Mucosa of rectum (tissue), 2 donors: ENCODE measurements around the gene WTAP.

ENCODE experiments used
- H3K27ac ChIP-seq, 2 donors: one replicate each; pipeline ENCODE4 v1.7.0; 2013; ENCODE audit warnings: inconsistent platforms in 2 of 2, low read depth in 2 of 2, low read length in 2 of 2
- H3K27me3 ChIP-seq, 2 donors: one replicate each; pipeline ENCODE4 v1.7.0; 2013; ENCODE audit warnings: low read length in 2 of 2; ENCODE audit not compliant: control insufficient read depth in 2 of 2, insufficient read depth in 2 of 2
- H3K36me3 ChIP-seq, 2 donors: one replicate each; pipeline ENCODE4 v1.7.0; 2013; ENCODE audit warnings: low read length in 2 of 2; ENCODE audit not compliant: control insufficient read depth in 2 of 2, insufficient read depth in 2 of 2
- H3K4me1 ChIP-seq, 2 donors: one replicate each; pipeline ENCODE4 v1.7.0; 2013; ENCODE audit warnings: low read length in 2 of 2, mild to moderate bottlenecking in 1 of 2; ENCODE audit not compliant: control insufficient read depth in 2 of 2, insufficient read depth in 2 of 2
- H3K4me3 ChIP-seq, 2 donors: one replicate each; pipeline ENCODE4 v1.7.0; 2013; ENCODE audit warnings: low read length in 2 of 2
- H3K9ac ChIP-seq, 2 donors: one replicate each; pipeline ENCODE4 v1.7.0; 2013; ENCODE audit warnings: low read length in 2 of 2, low read depth in 1 of 2, mild to moderate bottlenecking in 1 of 2
- H3K9me3 ChIP-seq, 2 donors: one replicate each; pipeline ENCODE4 v1.7.0; 2013; ENCODE audit warnings: low read length in 2 of 2; ENCODE audit not compliant: control insufficient read depth in 2 of 2
- donor health status: healthy.
- donor health status: Normal muscosa, but diverticular disease.

Gene WTAP

GRCh38 chr6:159800141-159800865, 73.0 kb downstream of the WTAP start, which contains the start of gene PNLDC1:
PNLDC1 (plus strand) TSS chr6:159800276; CDS start chr6:159800308, 32 bp downstream.
- H3K4me1 ChIP-seq, result peaks cover 2 to 3% of the 10 kb centered on the region in 2 donors
- H3K9me3 ChIP-seq, result no peaks in the 10 kb centered on the region
- H3K27ac ChIP-seq, result no peak within 1 kb of the TSS
- H3K27me3 ChIP-seq, result no peaks in the 10 kb centered on the region
- H3K4me3 ChIP-seq, result no peak within 1 kb of the TSS
- no peak within 1 kb of the TSS for H3K9ac ChIP-seq
- H3K36me3 ChIP-seq, result peaks cover 19 to 35% of the 10 kb centered on the region in 2 donors

- Histone ChIP-seq H3K4me1 (peaks cover 2 to 4% of the 10 kb centered on the region in 2 donors), H3K9me3 (no peaks in the 10 kb centered on the region), H3K27me3 (no peaks in the 10 kb centered on the region), H3K9ac (no peak overlapping the region), H3K27ac (no peak overlapping the region), H3K36me3 (peaks cover 16 to 25% of the 10 kb centered on the region in 2 donors), H3K4me3 (no peak overlapping the region)
Measured at GRCh38 chr6:159801935-159802334, 74.6 kb downstream of the WTAP start.

GRCh38 chr6:159804504-159804903, 77.2 kb downstream of the WTAP start:
- H3K9me3 ChIP-seq, result no peaks in the 10 kb centered on the region
- H3K27ac ChIP-seq, result no peak overlapping the region
- peaks cover 2 to 8% of the 10 kb centered on the region in 2 donors for H3K4me1 ChIP-seq
- H3K27me3 ChIP-seq, result no peaks in the 10 kb centered on the region
- H3K4me3 ChIP-seq, result no peak overlapping the region
- H3K36me3 ChIP-seq, result peaks cover 0 to 3% of the 10 kb centered on the region in 2 donors
- no peak overlapping the region for H3K9ac ChIP-seq

DNA sequence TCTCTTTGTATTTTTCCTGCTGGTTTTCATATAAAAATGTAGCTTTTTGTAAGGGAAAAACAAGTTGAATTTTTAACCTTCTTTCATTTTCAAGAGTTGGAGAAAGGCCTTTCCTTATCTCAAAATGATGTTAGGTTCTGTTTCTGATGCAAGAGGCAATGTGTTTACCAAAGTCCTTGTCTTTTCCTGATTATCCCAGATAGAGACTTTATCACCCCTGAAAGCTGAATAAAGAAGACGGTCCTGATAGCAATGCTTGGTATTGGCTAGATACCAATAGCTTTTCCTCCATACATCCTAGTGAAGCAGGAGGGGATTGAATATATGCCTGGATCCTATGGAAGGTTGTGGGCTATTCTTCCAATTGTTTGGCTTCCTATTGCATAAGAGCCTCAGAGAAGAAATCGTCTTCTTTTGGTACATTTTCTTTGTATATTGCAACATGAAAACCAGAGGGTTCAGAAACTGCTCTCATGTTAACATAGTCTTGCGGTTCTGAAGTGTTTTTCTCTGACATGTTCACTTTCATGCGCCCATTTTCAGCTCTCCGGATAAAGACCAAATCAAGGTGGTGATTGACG, 78.2 kb downstream of the WTAP start:
- H3K4me1 ChIP-seq, result peaks cover 2 to 8% of the 10 kb centered on the region in 2 donors
- H3K4me3 ChIP-seq, result no peak overlapping the region
- no peaks in the 10 kb centered on the region for H3K27me3 ChIP-seq
- no peaks in the 10 kb centered on the region for H3K9me3 ChIP-seq
- H3K9ac ChIP-seq, result no peak overlapping the region
- H3K36me3 ChIP-seq, result no peaks in the 10 kb centered on the region
- H3K27ac ChIP-seq, result no peak overlapping the region
